Measurements from ENCODE around the gene CHRNA7. TPM values are rescaled to one million over a fixed set of nuclear protein-coding genes. Genes with fewer than 3 reads are reported as not detected.

CHRNA7 gene
- total and polyA plus RNA-seq, 10 of the 15 experiments (the other 5 are each of a cell fraction or from before 2014, with no cell fraction given) = 0.06 to 0.15 (median 0.12) TPM; not detected in 7

DNA sequence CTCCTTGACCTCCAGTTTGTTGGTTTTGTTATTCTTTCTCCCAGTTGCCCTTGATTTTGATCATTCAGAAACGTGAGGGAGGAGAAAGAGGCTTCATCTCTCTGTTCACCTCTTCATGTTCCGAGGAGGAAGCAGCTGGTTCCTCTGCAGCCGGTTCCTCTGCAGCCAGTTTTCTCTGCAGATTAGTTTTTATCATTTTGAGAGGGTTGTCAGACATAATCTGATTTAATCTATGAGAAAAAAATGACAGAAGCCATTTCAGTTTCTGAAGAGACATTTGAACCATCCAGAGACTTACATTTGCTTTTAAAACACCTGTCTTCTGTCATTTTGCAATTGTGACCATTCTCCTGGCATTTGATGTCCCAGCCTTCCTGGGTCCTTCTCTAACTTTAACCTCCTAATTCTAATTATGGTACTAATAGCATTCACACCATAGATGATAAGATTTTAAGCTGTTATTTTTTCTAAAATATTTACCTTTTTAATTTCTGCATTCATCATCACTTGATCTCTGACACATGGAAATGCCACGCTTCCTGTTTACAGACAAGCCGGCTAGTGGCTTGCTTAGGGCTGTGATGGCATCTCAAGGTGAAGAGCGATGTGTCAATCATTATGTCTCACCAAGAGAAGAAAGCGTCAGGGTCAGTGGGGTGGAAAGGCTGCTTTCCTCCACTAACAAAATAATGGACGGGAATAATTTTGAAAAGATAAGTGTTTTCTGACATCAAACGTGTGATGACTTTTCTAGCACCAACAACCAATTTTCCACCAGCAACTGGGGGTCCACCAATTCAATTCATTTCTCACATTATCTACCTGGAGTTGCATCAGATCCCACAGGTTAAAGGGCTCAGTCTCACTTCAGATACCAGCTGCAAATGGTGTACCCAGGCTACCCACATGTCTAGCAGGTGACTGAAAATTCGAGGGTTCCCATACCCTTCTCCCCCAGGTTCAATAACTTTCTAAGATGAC, 76.4 kb downstream of the CHRNA7 start:
- ChIA-PET CTCF (interaction anchor here (0.5 kb wide), 1 partner anchor 499 kb away, joined by 3 read pairs; no protein-coding TSS in a partner anchor), POLR2A (no interaction called here), SMC1A (ENCODE audit: uncharacterized antibody, unreplicated experiment) (interaction anchor here (0.7 to 1.0 kb wide), 2 partner anchors 15 to 560 kb away, joined by 3 read pairs; no protein-coding TSS in a partner anchor), RAD21 (ENCODE audit: unreplicated experiment) (no interaction called here)
- DNase-seq (ENCODE audit: low read depth, low spot score) = no peak
- no TSS peak for BruUV-seq (replicated peaks)
- in situ Hi-C loops (cut with MboI) = no loop called here
- TF ChIP-seq SP1 (IDR thresholded peaks at IDR 0.05; ENCODE audit: low read depth, low read length) (no peak), WRNIP1 (IDR thresholded peaks at IDR 0.05; ENCODE audit: borderline replicate concordance, low read depth, low read length) (no peak), SIX5 (IDR thresholded peaks at IDR 0.05; ENCODE audit: low read depth, low read length, severe bottlenecking) (no peak), HDAC2 (IDR thresholded peaks at IDR 0.05) (no peak), MAX (IDR thresholded peaks at IDR 0.05; ENCODE audit: low read depth, low read length) (no peak), RBBP5 (conservative IDR thresholded peaks at IDR 0.05) (no peak), ZZZ3 (IDR thresholded peaks at IDR 0.05; ENCODE audit: control insufficient read depth, insufficient read length, low read depth) (no peak), KAT2A (conservative IDR thresholded peaks at IDR 0.05; ENCODE audit: control insufficient read depth, low read depth, low read length) (no peak), SREBF2 (IDR thresholded peaks at IDR 0.05; ENCODE audit: low read length) (no peak), TARDBP (IDR thresholded peaks at IDR 0.05; ENCODE audit: borderline replicate concordance) (no peak), ZNF207 (IDR thresholded peaks at IDR 0.05; ENCODE audit: borderline replicate concordance) (no peak), MYB (IDR thresholded peaks at IDR 0.05; ENCODE audit: borderline replicate concordance, low read depth, low read length) (no peak), PAX8 (IDR thresholded peaks at IDR 0.05) (no peak)
- no peak overlapping the region for H3K4me3 ChIP-seq
- H3K4me2 ChIP-seq (ENCODE audit: control insufficient read depth, insufficient read depth) = no peak overlapping the region
- H3K27me3 ChIP-seq (replicated peaks in 1 of 2; ENCODE audit: control insufficient read depth in 2 of 2, insufficient read depth in 2 of 2, low read length in 1 of 2) = no peaks in the 10 kb centered on the region
- under 1% methylated on average over 10 of the region's 10 CpGs for WGBS (ENCODE audit: insufficient coverage, insufficient replicate concordance, low lambda C conversion rate, missing lambda C conversion rate)
- no peak for FAIRE-seq
- H3K36me3 ChIP-seq (ENCODE audit: control insufficient read depth in 2 of 2, insufficient read depth in 2 of 2, low read length in 1 of 2) = no peaks in the 10 kb centered on the region
- no peaks in the 10 kb centered on the region for H3K79me2 ChIP-seq (ENCODE audit: control insufficient read depth, insufficient read depth, low read length)
- no peak overlapping the region for H3K27ac ChIP-seq (ENCODE audit: control insufficient read depth, insufficient read depth)
- no peak overlapping the region for H2AFZ ChIP-seq (ENCODE audit: control insufficient read depth, low read depth, low read length)
- H3K9me3 ChIP-seq (replicated peaks; ENCODE audit: control insufficient read depth, insufficient read depth, low read length) = no peaks in the 10 kb centered on the region
- ATAC-seq = no peak
- no peak overlapping the region for H3K9ac ChIP-seq (ENCODE audit: control insufficient read depth, insufficient read depth, low read length)
- H3K4me1 ChIP-seq (ENCODE audit: control insufficient read depth, insufficient read depth, low read length) = no peaks in the 10 kb centered on the region
- intact Hi-C loops (cut with micrococcal nuclease; ENCODE audit: unreplicated experiment) = loop anchor here (10.0 kb wide), 1 partner anchor 132 kb away; no protein-coding TSS in a partner anchor
- H4K20me1 ChIP-seq (ENCODE audit: control insufficient read depth, insufficient read depth) = no peaks in the 10 kb centered on the region

Data from GM12878 (cell line).